ENCODE data around the gene TOP2B.

The TOP2B gene

GRCh38 chr3:25619382-25619781, 45.3 kb downstream of the TOP2B start:
- no peak for DNase-seq (ENCODE audit: low read depth)

DNA sequence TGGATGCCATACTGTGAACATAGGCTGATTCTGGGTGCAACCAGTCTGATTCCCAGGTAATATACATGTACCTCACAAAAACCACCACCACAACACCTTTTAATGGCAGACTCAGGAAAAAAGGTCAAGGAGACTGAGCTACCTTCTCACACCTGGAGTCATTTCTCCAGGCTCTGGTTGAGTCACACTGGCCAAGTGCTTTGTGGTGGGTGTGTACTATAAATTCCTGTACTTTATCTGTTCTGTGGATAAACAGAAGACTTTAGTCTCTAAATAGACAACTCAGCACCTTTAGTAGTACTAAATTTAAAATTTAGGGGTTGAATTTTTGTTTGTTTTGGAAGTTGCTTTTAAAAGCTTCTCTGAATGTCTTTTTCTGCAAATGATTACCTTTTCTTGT, 46.7 kb downstream of the TOP2B start:
- DNase-seq (ENCODE audit: low read depth), result no peak

DNA sequence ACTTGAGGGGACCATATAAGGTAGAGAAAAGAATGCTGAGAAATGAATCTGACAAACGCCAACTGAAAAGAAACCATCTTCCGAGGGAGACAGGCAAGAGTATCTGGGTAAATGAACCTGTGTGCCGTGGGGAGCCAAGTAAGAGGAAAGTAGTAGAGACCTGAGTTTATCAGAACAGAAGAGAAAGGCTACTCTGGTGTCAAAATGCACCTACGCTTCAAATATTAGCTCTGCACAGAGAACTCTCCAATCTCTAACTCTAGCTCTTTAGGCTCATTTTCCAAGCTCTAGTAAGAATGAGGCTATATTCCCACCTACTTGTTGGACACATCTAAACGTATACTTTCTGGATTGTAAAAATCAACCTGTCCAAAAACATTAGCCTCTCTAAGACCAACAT, 53.5 kb downstream of the TOP2B start:
- DNase-seq (ENCODE audit: low read depth), result no peak

- DNase-seq (ENCODE audit: low read depth), result no peak
These were observed 53.9 kb downstream of the TOP2B start for GRCh38 chr3:25610779-25611178.

DNA sequence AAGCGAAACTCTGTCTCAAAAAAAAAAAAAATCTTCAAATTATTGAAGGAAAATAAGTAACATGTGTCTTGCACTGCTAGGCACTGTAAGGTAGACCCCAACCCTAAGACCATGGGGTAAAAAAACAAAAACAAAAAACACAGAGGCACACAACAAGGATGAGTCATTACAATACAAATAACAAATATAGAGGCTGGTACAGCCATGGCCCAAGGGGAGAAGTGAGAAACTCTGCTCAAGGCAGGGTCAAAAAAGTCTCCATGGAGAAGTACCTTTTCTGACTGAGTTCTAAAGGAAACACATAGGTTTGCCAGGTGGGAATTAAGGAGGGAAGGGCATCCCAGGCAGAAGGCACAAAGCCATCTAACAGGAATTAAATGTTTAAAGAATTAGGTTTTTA, 54.5 kb downstream of the TOP2B start:
- DNase-seq (ENCODE audit: low read depth), result no peak

DNA sequence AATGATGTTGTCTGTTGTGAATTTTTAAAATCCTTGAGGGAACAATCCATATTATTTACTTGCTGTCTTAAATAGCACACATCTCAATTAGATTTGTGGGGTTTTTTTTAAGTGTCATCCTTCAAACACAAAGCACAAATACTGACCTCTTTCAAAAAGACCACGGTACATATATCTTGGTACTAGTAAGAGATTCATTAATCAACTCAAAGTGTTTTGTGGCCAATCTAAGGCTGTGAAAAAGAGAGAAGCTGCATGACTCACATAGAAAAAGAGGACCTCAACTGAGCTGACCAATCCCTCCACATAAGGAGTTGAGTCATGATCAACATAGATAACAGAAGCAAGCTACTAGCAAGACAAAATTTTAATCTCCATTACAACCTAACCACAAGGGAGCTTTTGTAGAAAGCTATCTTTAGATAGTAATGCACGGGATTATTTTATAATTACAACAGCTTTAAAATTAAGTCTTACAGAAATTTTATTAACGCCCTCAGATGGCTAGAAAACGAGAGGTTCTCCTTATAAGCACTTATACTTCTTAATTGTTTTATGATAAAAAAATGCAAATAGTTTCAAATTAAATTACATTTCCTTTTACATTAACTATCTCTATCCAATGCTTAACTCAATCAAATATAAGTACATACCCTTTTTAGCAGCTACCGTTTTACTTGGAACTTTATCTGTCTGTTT, 60.5 kb downstream of the TOP2B start:
- DNase-seq (ENCODE audit: low read depth), result no peak

DNA sequence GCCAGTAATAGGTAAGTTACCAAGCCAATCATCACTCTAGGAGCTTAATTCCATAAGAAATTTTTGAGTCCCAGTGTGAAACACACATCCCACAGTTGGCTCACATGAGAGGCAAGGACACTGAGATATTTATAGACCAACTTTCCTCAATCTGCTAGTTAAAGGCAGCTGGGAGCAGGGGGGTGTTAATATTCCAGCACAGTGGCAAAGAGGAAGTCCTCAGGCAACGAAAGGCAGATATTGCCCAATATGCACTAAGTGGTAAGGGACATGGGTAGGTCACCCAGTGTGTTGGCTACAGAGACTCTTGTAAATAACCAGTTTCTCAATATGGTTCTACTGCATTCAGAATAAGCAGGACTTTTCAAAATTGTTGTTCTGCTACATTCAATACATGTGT, 61.0 kb downstream of the TOP2B start:
- DNase-seq (ENCODE audit: low read depth), result no peak

- no peak for DNase-seq (ENCODE audit: low read depth)
These were observed 67.1 kb downstream of the TOP2B start for GRCh38 chr3:25597535-25598101.

DNA sequence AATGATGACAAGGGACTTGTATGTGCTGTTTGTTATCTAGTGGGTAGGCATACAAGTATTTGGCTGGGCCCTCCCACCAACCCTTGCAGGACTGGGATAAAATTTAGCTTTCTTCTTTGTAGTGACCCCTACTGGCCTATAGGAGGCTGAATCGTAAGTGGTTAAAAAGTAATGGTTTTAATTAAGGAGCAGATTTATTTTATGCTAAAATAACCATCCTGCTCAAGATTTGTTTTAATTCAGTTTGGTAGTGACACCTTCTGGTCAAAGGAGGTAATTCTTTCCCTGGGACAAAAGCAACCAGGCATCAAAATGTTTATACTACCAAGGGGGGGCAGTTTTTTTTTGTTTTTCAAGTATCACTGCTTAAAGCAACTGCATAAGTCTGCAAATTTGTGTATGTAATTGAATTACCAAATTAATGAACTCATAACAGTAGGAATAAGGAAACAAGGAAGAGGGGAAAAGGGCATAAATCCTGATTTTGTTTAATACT, 70.7 kb downstream of the TOP2B start:
- DNase-seq (ENCODE audit: low read depth), result no peak

DNA sequence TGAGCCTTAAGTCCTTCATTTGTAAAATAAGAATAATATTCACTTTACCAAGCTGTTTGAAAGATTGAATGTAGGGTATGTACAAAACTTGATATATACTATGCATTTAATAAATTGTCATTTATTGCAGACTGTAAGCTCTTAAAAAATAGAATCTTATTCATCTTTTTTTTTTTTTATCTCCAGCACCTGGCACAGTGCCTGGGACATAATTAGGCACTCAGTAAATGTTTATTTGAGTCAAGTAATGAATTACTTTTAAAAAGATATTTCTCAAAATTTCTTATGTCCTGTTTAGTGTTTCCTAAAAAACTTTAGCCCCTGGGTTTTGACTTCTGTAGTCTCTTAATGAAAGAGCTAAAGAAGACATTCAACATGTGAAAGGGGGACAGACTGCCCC, 71.7 kb downstream of the TOP2B start:
- DNase-seq (ENCODE audit: low read depth), result no peak

DNA sequence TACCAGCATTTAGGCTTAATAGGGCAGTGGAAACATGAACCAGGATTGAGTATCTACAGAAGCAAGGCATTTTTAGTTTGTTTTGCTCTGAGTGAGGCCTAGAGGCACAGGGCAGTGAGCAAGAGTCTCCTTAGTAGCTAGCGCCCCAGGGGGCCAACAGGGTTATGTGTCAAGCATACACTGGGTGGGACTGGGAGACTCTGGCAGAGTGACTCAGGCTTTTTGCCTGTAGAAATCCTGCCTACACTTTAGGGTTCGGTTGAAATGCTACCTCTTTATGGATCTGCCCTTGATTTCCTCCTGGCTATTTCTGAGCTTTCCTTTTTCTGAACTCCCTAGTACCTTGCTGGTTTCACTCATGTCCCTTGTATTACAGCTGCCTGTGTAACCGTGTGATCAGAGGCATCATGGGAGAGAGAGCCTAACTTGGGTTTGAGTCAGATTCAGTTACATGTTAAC, 72.2 kb downstream of the TOP2B start:
- no peak for DNase-seq (ENCODE audit: low read depth)

DNA sequence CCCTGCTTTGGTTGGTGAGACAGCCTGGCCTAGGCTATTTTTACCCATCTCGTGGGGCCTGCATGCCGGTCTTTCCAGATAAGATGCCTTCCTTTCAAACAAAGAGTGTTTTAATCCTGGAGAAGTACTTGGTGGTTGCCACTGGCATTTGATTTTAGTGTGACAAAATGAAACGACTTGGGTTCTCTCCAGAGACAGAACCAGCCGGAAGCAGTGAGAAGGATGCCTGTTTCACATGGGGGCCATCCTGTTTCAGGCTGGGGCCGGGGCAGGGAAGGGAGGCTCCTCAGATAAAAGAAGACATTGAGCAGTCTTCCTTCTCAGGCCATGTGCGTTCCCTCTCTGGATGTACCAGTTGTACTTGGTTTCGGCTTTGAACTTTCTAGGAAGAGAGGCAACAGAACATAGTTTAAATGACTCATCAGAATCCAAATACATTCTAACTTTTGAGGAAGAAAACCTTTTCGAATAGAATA, 74.9 kb downstream of the TOP2B start:
- no peak for DNase-seq (ENCODE audit: low read depth)

DNA sequence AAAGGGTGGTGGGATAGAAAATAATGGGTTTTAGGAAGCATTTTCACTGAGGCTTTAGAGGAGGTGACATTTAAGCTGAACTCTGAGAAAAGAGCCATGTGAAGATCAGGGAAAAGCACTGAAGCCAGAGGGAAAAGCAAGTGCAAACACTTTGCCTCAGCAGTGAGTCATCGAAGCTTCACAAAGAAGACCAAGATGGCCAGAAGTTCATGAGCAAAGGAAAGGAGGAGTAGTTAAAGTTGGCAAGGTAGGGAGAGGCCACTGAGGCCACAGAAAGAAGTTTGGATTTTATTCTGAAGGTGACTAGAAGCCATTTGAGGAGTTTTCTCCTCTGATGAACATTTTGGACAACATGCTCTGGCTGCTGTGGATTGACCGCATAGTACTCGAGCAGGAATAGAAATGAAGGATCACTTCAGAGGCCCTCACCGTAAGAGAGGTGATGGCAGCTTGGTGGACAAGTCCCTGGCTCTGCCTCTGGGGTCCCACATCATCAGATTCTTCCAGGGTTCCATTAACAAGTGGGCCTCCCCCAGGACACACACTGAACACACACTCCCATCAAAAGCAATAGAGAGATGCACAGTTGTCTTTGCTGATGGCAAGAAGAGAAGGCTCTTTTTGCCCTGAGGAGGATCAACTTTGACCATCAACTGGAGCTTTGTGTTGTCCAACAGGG, 75.5 kb downstream of the TOP2B start:
- DNase-seq (ENCODE audit: low read depth), result no peak

- DNase-seq (ENCODE audit: low read depth), result no peak
These were observed 76.1 kb downstream of the TOP2B start for GRCh38 chr3:25588441-25589103.

- DNase-seq (ENCODE audit: low read depth), result no peak
These were observed 76.7 kb downstream of the TOP2B start for GRCh38 chr3:25587975-25588374.

- DNase-seq (ENCODE audit: low read depth), result no peak
These were observed 77.2 kb downstream of the TOP2B start for GRCh38 chr3:25587526-25587925.

DNA sequence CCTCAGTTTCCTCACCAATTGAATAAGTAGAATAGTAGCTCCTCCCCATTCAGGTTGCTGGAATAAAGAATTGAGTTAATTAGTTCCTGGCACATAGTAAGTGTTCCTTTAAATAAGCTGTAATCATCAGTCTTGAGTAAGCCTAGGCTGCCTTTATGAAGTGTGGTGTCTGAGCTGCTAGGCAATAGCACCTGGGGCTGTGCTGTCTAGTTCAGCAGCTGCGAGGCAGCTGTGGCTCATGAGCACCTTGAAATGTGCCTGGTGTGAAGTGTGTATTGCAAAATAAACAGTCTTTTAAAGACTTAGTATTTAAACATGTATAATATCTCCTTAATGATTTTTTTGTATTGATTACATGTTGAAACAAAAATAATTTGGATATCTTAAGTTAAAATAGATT, 77.6 kb downstream of the TOP2B start:
- DNase-seq (ENCODE audit: low read depth), result no peak

DNA sequence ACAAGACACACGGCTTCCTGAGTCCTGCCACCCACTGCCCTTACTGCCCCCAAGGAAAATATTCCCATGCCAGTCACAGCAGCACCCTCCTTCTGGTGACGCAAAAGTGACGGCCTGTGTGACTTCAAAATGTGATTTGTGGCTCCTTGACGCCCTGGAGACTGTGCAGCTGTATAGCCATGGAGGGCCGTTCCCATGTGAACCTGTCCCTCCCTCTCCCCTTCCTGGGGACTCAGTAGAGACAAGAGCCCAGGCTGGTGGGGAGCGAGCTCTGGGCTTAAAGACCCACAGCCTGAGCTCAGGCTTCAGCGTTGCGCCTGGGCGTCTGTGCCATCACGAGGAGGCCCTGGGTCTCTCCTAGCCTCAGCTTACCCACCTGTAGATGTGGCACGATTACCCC, 78.2 kb downstream of the TOP2B start:
- no peak for DNase-seq (ENCODE audit: low read depth)

DNA sequence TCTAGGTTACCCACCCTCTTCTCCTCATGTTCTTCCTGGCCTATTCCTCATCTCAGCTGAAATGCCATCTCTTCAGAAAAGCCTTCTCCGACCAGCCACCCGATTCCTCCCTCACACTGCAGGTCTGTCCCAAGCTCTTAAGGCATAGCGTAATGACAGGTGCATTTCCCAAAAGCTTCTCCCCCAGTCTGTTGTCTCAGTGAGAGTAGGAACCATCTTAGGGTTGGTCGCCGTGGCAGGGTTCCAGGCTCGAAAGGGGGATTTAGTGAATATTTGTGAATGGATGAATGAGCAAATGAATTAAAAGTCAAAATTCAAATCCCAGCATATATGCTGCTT, 78.6 kb downstream of the TOP2B start:
- DNase-seq (ENCODE audit: low read depth), result no peak

DNA sequence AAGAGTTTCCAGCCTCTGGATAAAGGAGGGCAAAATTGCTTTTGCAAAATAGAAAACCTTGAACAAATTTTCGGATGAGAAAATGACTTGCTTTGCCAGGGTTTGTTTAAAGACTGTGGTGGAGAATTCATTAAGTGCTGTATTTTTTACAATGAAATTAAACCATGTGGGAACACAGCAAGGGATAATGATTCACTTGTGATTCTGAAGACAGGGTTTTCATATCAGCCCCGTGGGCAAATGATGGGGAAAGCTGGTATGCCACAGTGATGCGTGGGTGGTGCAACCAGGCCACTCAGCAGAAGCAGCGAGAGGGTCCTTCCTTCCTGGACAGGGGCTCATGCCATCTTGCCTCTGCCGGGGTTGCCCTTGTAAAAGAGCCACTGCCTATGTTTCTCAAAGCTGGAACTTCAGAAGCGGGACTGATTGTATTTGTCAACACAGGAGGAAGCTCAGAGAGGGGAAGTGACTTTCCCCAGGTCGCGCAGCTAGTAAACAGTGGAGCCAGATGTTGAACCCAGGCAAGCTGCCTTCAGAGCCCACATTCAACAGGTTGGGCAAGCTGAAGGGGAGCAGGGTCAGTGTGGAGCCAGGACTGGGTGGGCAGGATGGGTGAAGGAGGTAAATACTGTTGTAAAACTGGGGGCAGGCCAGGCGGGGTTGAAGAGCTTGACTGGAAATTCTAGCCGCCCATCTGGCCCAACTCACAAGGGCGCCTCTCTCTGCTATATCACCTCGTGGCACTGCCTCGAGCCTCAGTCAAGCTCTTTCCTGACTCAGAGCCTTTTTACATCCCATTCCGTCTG, 79.1 kb downstream of the TOP2B start:
- no peak for DNase-seq (ENCODE audit: low read depth)

DNA sequence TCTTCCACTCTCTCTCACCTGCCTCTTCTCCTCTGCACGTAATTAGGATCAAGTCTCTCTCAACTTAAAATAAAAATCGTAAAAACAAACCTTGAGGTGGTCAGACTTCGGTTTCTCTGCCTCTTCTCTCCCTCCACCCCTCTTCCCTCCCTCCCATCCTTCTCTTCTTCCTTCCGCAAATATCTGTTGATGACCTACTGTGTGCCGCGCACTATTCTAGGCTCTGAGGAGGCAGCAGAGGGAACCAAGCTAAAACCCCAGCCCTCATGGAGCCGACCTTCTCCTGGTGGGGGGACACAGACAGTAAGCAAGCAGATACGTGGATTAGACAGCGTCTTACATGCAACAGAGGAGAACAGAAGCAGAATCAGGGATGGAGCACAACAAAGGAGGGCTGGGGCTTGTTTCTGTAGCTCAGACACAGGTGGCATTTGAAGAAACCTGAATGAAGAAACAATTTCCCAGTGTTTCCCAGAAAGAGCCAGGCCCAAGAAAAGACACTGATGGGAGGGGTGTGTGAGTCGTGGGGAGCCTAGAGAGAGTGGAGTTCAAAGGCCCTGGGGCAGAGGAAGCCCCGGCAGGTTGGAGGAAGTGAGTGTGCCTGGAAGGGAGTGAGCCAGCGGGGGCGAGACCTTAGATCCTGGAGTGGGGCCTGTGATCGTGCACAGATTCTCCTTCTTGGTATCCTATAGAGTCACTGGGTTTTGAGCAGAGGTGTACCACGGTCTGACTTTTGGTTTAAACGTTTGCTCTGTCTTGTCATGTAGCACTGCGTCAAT, 80.5 kb downstream of the TOP2B start:
- DNase-seq (ENCODE audit: low read depth), result no peak
